ENCODE data around the gene PRKCG. TPM values are rescaled to one million over a fixed set of nuclear protein-coding genes. Genes with fewer than 3 reads are reported as not detected.

PRKCG gene
- total RNA-seq, 4 donors from 2014 or later = not detected

- DNase-seq = no peak
- 14 to 31% methylated on average over 23 to 36 of the region's 48 CpGs for WGBS, 2 donors
- TF ChIP-seq CTCF (IDR thresholded peaks at IDR 0.05) (peak; percentile 49 to 83 (median 66)), POLR2A (IDR thresholded peaks at IDR 0.05) (no peak)
- H3K36me3 ChIP-seq = no peaks in the 10 kb centered on the region
- intact Hi-C loops (cut with DNase I) = no loop called here
- peaks cover 14 to 80% (median 31%) of the 10 kb centered on the region in 4 donors for H3K27me3 ChIP-seq
- no peak overlapping the region for H3K27ac ChIP-seq
- no peaks in the 10 kb centered on the region for H3K9me3 ChIP-seq
- H3K4me1 ChIP-seq = peaks cover 4 to 34% (median 9%) of the 10 kb centered on the region in 3 donors
- no peak overlapping the region for H3K4me3 ChIP-seq
Measured at GRCh38 chr19:53906211-53907192, 24.5 kb downstream of the PRKCG start.

DNA sequence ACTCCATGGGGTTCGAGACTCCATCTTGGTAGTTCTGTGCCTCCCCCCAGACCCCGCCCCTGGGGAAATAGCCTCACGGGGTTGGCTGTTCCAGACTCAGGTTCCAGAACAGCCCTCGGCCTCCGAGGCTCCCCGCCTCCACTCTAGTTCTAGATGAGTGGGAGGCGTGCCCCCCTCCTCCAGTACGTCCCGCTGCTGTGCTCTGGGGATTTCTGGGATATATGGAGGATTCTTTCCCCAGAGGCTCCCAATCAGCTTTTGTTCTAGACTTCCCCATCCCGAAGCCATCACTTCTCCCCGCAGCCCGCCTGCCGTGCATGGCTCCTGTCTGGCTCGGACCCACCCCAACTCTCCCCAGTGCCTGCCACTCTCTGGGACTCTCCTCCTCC lies 25.2 kb downstream of the PRKCG start:
- intact Hi-C loops (cut with DNase I) = no loop called here
- H3K27me3 ChIP-seq = peaks cover 14 to 87% (median 31%) of the 10 kb centered on the region in 4 donors
- 21 to 29% methylated on average over 11 to 14 of the region's 14 CpGs for WGBS, 2 donors

DNA sequence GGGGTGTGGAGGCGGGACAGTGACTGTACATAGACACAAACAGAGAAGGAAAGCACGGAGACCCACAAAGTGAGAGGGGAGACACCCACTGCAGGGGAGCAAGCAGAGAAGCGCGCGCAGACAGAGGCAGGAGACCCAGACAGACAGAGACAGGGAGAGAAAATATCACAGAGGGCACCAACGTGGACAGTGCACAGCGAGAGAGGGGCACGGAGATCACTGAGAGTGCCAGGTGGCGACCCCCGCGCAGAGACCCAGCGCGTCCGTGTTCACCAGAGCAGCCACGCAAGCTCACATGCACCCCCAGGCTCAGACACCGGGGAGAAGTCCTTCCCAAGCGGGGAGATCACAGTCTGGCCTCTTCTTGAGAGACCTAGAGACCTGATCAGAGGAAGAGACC lies 25.7 kb downstream of the PRKCG start:
- DNase-seq = no peak
- H3K4me1 ChIP-seq = peaks cover 4 to 34% (median 9%) of the 10 kb centered on the region in 3 donors
- peaks cover 14 to 92% (median 31%) of the 10 kb centered on the region in 4 donors for H3K27me3 ChIP-seq
- no peaks in the 10 kb centered on the region for H3K9me3 ChIP-seq
- 25 to 30% methylated on average over 13 to 14 of the region's 17 CpGs for WGBS, 2 donors
- no peaks in the 10 kb centered on the region for H3K36me3 ChIP-seq
- no peak for TF ChIP-seq CTCF (IDR thresholded peaks at IDR 0.05)
- no peak for TF ChIP-seq POLR2A (IDR thresholded peaks at IDR 0.05)
- no peak overlapping the region for H3K27ac ChIP-seq
- intact Hi-C loops (cut with DNase I) = no loop called here
- H3K4me3 ChIP-seq = no peak overlapping the region

More for the DNA sequence above, 25.2 kb downstream of the PRKCG start:
- Histone ChIP-seq H3K36me3 (no peaks in the 10 kb centered on the region), H3K4me1 (peaks cover 4 to 34% (median 9%) of the 10 kb centered on the region in 3 donors), H3K9me3 (no peaks in the 10 kb centered on the region), H3K4me3 (no peak overlapping the region), H3K27ac (no peak overlapping the region)
- DNase-seq = no peak
- TF ChIP-seq CTCF (IDR thresholded peaks at IDR 0.05) (no peak), POLR2A (IDR thresholded peaks at IDR 0.05) (no peak)

GRCh38 chr19:53908106-53908934 lies 26.3 kb downstream of the PRKCG start:
- no peaks in the 10 kb centered on the region for H3K36me3 ChIP-seq
- peaks cover 4 to 34% (median 9%) of the 10 kb centered on the region in 3 donors for H3K4me1 ChIP-seq
- H3K27ac ChIP-seq = no peak overlapping the region
- intact Hi-C loops (cut with DNase I) = no loop called here
- no peak for DNase-seq
- peaks cover 14 to 98% (median 31%) of the 10 kb centered on the region in 4 donors for H3K27me3 ChIP-seq
- WGBS, 2 donors = 6% methylated on average over 13 to 33 of the region's 51 CpGs
- peak overlapping the region in 1 of 4 donors; percentile 28 for H3K4me3 ChIP-seq
- H3K9me3 ChIP-seq = no peaks in the 10 kb centered on the region
- TF ChIP-seq CTCF (IDR thresholded peaks at IDR 0.05) (no peak), POLR2A (IDR thresholded peaks at IDR 0.05) (no peak)

All from esophagus squamous epithelium (tissue), 5 donors.